Nephron (organoid): ENCODE results near the gene NECAB2.

Experiments used
- H3K27ac Mint-ChIP-seq, 3 experiments: 2 replicates each; pipeline ENCODE4 v1.8.0; 2020; ENCODE audit warnings: mixed read lengths in 3 of 3, mild to moderate bottlenecking in 2 of 3, moderate library complexity in 1 of 3
- H3K27me3 Mint-ChIP-seq: 2 replicates; pipeline ENCODE4 v1.8.0; 2021; ENCODE audit warnings: low read depth, mild to moderate bottlenecking, moderate library complexity, mixed read lengths
- H3K36me3 Mint-ChIP-seq: 2 replicates; pipeline ENCODE4 v1.8.0; 2020; ENCODE audit warnings: low read depth, mixed read lengths
- H3K4me1 Mint-ChIP-seq: 2 replicates; pipeline ENCODE4 v1.8.0; 2020; ENCODE audit warnings: mixed read lengths
- H3K4me3 Mint-ChIP-seq, 3 experiments: 2 replicates each; pipeline ENCODE4 v1.8.0; 2020; ENCODE audit warnings: mild to moderate bottlenecking in 3 of 3, mixed read lengths in 3 of 3, moderate library complexity in 2 of 3
- H3K9me3 Mint-ChIP-seq: 2 replicates; pipeline ENCODE4 v1.8.0; 2020; ENCODE audit warnings: mixed read lengths
- TF ChIP-seq, protein P1 (sequence below), 3 experiments: fragments of 200-600 bp; sonication (generic); IDR thresholded peaks; one replicate each; pipeline ENCODE4 v1.5.0; 2021; ENCODE audit warnings: antibody characterized with exemption in 3 of 3; ENCODE audit not compliant: unreplicated experiment in 3 of 3

Gene NECAB2

DNA sequence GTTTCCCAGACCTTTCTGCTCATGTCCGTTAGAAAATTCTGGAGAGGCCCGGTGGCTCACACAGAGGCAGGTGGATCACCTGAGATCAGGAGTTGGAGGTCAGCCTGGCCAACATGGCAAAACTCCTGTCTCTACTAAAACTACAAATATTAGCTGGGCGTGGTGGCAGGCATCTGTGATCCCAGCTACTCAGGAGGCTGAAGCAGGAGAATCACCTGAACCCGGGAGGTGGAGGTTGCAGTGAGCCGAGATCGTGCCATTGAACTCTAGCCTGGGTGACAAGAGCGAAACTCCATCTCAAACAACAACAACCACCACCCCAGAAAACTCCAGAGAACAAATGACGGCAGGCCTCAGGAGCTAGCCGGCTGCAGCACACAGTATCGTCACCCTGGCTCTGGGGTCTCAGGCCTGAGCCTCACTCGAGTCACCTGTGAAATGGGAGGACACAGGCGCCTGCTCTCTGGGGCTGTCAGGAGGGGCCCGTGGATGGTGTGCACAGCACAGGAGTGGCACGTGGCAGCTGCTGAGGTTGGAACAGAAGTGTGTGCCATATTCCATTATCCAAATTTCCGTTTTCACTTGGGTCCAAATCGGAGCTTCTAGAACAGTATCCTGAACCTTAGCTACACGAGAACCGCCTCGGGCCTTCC lies 77.9 kb downstream of the NECAB2 start:
- Mint-ChIP-seq H3K4me3 (no peak overlapping the region), H3K27ac (no peak overlapping the region), H3K36me3 (peaks cover 6% of the 10 kb centered on the region)

GRCh38 chr16:84047206-84047605 lies 79.2 kb downstream of the NECAB2 start:
- H3K4me3 Mint-ChIP-seq = no peak overlapping the region
- no peak overlapping the region for H3K27ac Mint-ChIP-seq

More for the DNA sequence above, 77.9 kb downstream of the NECAB2 start:
- TF ChIP-seq, protein P1, sequence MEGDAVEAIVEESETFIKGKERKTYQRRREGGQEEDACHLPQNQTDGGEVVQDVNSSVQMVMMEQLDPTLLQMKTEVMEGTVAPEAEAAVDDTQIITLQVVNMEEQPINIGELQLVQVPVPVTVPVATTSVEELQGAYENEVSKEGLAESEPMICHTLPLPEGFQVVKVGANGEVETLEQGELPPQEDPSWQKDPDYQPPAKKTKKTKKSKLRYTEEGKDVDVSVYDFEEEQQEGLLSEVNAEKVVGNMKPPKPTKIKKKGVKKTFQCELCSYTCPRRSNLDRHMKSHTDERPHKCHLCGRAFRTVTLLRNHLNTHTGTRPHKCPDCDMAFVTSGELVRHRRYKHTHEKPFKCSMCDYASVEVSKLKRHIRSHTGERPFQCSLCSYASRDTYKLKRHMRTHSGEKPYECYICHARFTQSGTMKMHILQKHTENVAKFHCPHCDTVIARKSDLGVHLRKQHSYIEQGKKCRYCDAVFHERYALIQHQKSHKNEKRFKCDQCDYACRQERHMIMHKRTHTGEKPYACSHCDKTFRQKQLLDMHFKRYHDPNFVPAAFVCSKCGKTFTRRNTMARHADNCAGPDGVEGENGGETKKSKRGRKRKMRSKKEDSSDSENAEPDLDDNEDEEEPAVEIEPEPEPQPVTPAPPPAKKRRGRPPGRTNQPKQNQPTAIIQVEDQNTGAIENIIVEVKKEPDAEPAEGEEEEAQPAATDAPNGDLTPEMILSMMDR (IDR thresholded peaks at IDR 0.05; ENCODE audit: unreplicated experiment in 3 of 3) = no peak
- Mint-ChIP-seq H3K27me3 (peaks cover 31% of the 10 kb centered on the region), H3K9me3 (no peaks in the 10 kb centered on the region), H3K4me1 (peaks cover 3% of the 10 kb centered on the region)

DNA sequence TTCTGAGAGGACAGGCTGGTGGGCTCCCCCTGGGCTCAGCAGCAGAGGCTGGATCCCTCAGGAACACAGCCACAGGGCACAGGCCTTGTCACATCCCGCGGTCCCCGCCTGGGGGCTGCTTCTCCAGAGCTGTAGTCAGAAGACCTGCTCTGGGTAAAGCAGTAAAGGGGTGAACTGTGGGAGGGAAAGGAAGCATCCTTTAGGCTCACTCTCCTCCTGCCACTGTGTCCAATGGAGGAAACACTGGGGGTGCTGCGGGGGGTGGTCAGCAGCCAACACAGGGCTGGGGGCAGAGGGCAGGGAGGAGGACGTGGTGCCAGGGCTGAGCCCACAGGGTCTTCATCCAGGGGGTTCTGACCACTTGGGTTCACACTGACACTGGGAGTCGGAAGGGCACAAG lies 79.6 kb downstream of the NECAB2 start:
- TF ChIP-seq, protein P1 (IDR thresholded peaks at IDR 0.05; ENCODE audit: unreplicated experiment in 3 of 3) = no peak
- Mint-ChIP-seq H3K4me1 (no peaks in the 10 kb centered on the region), H3K36me3 (peaks cover 11% of the 10 kb centered on the region), H3K27ac (no peak overlapping the region), H3K4me3 (no peak overlapping the region), H3K27me3 (peaks cover 20% of the 10 kb centered on the region), H3K9me3 (no peaks in the 10 kb centered on the region)

More at GRCh38 chr16:84047206-84047605, 79.2 kb downstream of the NECAB2 start:
- H3K4me1 Mint-ChIP-seq = no peaks in the 10 kb centered on the region
- TF ChIP-seq, protein P1 (IDR thresholded peaks at IDR 0.05; ENCODE audit: unreplicated experiment in 3 of 3) = no peak
- H3K9me3 Mint-ChIP-seq = no peaks in the 10 kb centered on the region
- peaks cover 6% of the 10 kb centered on the region for H3K36me3 Mint-ChIP-seq
- H3K27me3 Mint-ChIP-seq = peaks cover 24% of the 10 kb centered on the region

GRCh38 chr16:84048270-84048669 lies 80.2 kb downstream of the NECAB2 start:
- Mint-ChIP-seq H3K9me3 (no peaks in the 10 kb centered on the region), H3K4me3 (no peak overlapping the region), H3K27ac (no peak overlapping the region), H3K36me3 (peaks cover 17% of the 10 kb centered on the region), H3K27me3 (peaks cover 14% of the 10 kb centered on the region), H3K4me1 (no peaks in the 10 kb centered on the region)
- TF ChIP-seq, protein P1 (IDR thresholded peaks at IDR 0.05; ENCODE audit: unreplicated experiment in 3 of 3) = peak in 1 of 3 experiments; percentile 21

- TF ChIP-seq, protein P1 (IDR thresholded peaks at IDR 0.05; ENCODE audit: unreplicated experiment in 3 of 3) = no peak
- Mint-ChIP-seq H3K9me3 (no peaks in the 10 kb centered on the region), H3K27ac (no peak overlapping the region), H3K4me3 (no peak overlapping the region), H3K36me3 (peaks cover 23% of the 10 kb centered on the region), H3K27me3 (peaks cover 8% of the 10 kb centered on the region), H3K4me1 (no peaks in the 10 kb centered on the region)
Observed at GRCh38 chr16:84048871-84049270, 80.8 kb downstream of the NECAB2 start.
